Urinary bladder (tissue), 4 donors: ENCODE measurements around the gene PDE2A. TPM values are rescaled to one million over a fixed set of nuclear protein-coding genes. Genes with fewer than 3 reads are reported as not detected.

Experiments
- DNase-seq: peaks from one replicate; pipeline ENCODE4 v3.0.0-alpha.2; 2015; ENCODE audit errors: extremely low spot score
- H3K27ac ChIP-seq: one replicate; pipeline ENCODE4 v1.5.1; 2013; ENCODE audit warnings: low read depth, mild to moderate bottlenecking, moderate library complexity
- H3K36me3 ChIP-seq: one replicate; pipeline ENCODE4 v1.6.1; 2013; ENCODE audit warnings: mild to moderate bottlenecking, moderate library complexity; ENCODE audit not compliant: insufficient read depth
- H3K4me1 ChIP-seq: one replicate; pipeline ENCODE4 v1.6.1; 2013; ENCODE audit warnings: mild to moderate bottlenecking, moderate library complexity; ENCODE audit not compliant: insufficient read depth
- H3K4me3 ChIP-seq: one replicate; pipeline ENCODE4 v1.5.1; 2013; ENCODE audit warnings: low read depth, low read length
- WGBS: extraction: QIAGEN DNeasy Blood & Tissue Kit; methylation state at CpG from one replicate; pipeline ENCODE4 v1.1.7; 2013; 5-methylcytosine and 5-hydroxymethylcytosine counted together
- polyA plus RNA-seq: library from polyadenylated mRNA; stranded (reverse); fragments of 200-250 nt; gene quantifications from one replicate; pipeline ENCODE4 v1.2.3, GENCODE V29; 2013
- total RNA-seq: library from RNA; depleted of rRNA; stranded (reverse); fragments of >200 nt; gene quantifications from one replicate; pipeline ENCODE4 v1.2.3, GENCODE V29; 2014
- donor health status: healthy with polysubstance abuse.
- donor health status: healthy.

PDE2A gene
- total and polyA plus RNA-seq, 2 donors = 18.6 to 56.1 TPM

DNA sequence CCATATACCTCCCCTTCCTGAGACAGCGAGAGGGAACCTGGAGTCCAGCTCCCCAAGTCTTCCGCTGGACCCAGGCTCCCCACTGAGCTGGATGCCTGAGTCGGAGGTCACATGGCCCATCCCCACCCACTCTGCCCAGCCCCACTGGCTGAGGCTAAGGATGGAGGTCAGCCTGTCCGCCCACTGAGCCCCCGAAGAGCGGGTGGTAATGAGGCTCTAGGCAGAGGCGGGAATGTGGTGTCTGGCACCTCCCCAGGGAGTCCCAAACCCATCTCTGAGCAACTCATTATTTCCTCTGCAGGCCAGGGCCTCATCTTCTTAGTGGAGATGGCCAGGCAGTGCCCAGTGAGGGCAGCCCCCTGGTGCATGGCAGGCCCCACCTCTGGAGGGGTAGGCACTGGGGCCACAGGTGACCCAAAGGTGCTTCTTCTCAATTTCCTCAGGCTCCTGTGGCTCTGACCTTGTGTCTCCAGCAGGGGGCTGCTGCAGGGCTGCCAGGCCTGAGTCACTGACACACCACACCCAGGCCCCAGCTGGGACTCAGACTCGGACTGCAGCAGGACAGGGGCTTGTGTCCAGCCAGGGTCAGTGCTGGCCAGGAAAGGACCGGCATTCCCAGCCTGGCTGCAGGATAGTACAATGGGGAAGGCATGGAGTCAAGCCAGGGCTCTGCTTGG, 10.2 kb upstream of the PDE2A start:
- H3K4me3 ChIP-seq = no peak overlapping the region
- 58% methylated on average over 9 of the region's 9 CpGs for WGBS
- no peaks in the 10 kb centered on the region for H3K36me3 ChIP-seq
- H3K4me1 ChIP-seq = no peaks in the 10 kb centered on the region
- no peak for DNase-seq
- H3K27ac ChIP-seq = no peak overlapping the region

DNA sequence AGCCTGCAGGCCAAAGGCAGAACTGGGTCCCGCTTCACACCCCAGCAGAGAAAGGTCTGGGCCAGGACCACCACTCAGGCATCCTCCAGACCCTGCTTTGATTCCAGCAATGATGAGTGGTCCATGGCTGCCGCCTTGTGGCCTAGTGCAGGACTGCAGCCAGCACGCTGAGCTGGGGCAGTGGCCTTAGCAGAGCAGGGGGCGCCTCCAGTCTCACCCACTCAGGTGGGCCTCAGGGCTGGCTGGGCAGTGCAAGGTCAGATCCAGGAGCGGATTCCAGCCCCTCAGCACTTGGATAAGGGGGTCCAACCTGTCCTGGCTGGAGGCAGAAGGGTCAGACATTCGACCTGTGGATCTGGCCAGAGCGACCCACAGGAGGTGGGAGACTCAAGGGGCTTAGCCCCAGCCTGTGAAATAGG, 9.6 kb upstream of the PDE2A start:
- Histone ChIP-seq H3K27ac (no peak overlapping the region), H3K4me3 (no peak overlapping the region), H3K36me3 (no peaks in the 10 kb centered on the region), H3K4me1 (no peaks in the 10 kb centered on the region)
- WGBS = 55% methylated on average over 7 of the region's 7 CpGs
- no peak for DNase-seq

DNA sequence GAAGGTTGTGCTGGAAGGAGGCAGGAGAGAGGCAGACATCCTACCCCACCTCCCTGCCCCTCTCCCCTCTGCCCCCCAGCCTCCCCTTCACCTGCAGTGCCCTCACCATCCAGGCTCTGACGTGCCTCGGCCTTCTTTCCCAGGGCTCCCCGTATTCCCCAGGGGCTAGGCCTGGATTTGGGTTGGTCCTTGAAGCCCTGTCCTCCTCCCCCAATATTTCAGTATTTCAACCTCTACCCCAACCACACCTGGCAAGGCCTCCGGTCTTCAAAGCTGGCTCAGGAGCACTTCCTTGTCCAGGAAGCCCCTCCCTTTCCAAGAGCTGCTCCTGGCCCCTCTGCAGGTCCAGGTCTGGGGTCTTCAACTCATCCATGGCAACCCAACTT, 8.6 kb upstream of the PDE2A start:
- Histone ChIP-seq H3K4me3 (no peak overlapping the region), H3K36me3 (no peaks in the 10 kb centered on the region), H3K4me1 (no peaks in the 10 kb centered on the region), H3K27ac (no peak overlapping the region)
- DNase-seq = no peak
- 63% methylated on average over 4 of the region's 4 CpGs for WGBS

DNA sequence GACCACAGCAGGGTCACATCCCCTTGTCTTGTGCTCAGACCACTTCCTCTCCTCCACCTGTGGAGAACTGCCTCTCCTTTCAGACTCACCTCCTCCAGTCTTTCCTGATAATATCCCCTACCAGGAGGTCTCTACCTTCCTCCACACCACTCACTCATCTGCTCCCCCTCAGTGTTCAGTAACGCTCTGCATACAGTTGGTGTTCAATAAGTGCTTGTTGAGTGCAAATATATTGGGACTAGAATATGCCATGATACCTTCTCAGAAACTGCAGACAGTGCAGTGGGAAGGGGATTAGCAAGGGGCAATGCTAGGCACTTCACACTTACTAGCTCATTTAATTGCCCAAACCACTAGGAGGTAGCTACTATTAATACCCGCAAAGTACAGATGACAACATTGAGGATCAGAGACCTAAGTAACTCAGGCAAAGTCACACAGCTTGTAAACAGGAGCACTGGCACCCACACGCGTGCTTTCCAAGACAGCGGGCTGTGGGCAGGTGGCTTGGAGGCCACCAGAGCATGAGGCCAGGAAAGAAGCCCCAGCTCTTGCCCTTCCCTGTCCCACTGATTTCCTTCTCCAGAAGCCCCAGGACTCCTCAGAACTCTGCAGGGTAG, 8.1 kb upstream of the PDE2A start:
- H3K4me1 ChIP-seq = no peaks in the 10 kb centered on the region
- H3K27ac ChIP-seq = no peak overlapping the region
- no peaks in the 10 kb centered on the region for H3K36me3 ChIP-seq
- no peak overlapping the region for H3K4me3 ChIP-seq
- DNase-seq = no peak
- WGBS = 82% methylated on average over 5 of the region's 5 CpGs

GRCh38 chr11:72681226-72682153, 7.3 kb upstream of the PDE2A start:
- DNase-seq = no peak
- WGBS = 45% methylated on average over 17 of the region's 17 CpGs

GRCh38 chr11:72680624-72681158, 6.5 kb upstream of the PDE2A start:
- Histone ChIP-seq H3K27ac (no peak overlapping the region), H3K36me3 (no peaks in the 10 kb centered on the region), H3K4me3 (no peak overlapping the region), H3K4me1 (no peaks in the 10 kb centered on the region)
- WGBS = 66% methylated on average over 6 of the region's 6 CpGs
- no peak for DNase-seq

More at GRCh38 chr11:72681226-72682153, 7.3 kb upstream of the PDE2A start:
- Histone ChIP-seq H3K4me1 (no peaks in the 10 kb centered on the region), H3K36me3 (no peaks in the 10 kb centered on the region), H3K27ac (no peak overlapping the region), H3K4me3 (no peak overlapping the region)

DNA sequence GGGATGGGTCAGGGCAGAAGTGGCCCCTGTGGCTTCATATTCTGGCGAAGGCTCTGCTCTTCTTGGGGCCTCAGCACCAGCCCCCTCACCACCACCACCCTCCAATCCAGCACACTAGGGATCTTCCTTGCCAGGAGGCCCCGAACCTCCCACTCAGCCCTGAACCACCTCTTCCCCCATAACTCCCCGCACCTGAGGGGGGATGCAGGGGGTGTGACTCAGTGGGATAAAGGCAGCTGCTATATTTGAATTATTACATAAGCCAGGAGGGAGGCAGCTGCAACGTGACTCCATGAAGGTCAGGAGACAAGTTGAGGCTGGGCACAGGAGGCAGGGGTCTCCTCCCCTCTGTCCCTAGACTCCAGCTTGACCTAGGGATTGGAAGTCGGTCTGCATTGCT, 5.6 kb upstream of the PDE2A start:
- no peak overlapping the region for H3K4me3 ChIP-seq
- 61% methylated on average over 5 of the region's 5 CpGs for whole genome bisulfite sequencing
- no peak for DNase-seq
- no peak overlapping the region for H3K27ac ChIP-seq
- H3K36me3 ChIP-seq = no peaks in the 10 kb centered on the region
- no peaks in the 10 kb centered on the region for H3K4me1 ChIP-seq

GRCh38 chr11:72678524-72678923, 4.3 kb upstream of the PDE2A start:
- Histone ChIP-seq H3K36me3 (no peaks in the 10 kb centered on the region), H3K4me1 (no peaks in the 10 kb centered on the region), H3K4me3 (no peak overlapping the region), H3K27ac (no peak overlapping the region)
- 75% methylated on average over 8 of the region's 8 CpGs for WGBS
- no peak for DNase-seq

DNA sequence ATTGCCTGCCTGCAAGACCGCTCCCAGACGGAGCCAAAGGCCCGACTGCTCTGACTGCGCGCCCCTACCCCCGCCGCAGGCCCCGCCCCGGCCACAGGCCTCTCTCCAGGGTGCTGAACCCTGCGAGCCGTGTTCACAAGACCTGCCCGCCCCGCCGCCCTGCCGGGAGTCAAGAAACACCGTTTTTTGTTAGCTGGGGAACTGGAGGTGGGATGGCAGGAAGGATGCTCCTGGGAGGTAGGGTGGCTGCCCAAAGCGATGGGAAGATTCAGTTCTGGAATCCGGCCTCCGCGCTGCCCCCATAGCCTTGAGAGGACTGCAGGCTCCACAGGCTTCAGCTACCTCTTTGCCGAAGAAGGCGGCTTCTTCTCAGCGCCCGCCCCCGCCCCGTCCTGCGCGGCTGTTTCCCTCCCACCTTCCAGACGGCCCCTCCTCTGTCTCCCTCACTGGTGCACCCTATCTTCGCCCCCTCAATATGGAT, 2.7 kb upstream of the PDE2A start:
- Histone ChIP-seq H3K36me3 (no peaks in the 10 kb centered on the region), H3K27ac (no peak overlapping the region), H3K4me3 (no peak overlapping the region), H3K4me1 (no peaks in the 10 kb centered on the region)
- DNase-seq = no peak
- 2% methylated on average over 30 of the region's 30 CpGs for WGBS

- H3K36me3 ChIP-seq = no peaks in the 10 kb centered on the region
- H3K4me1 ChIP-seq = no peaks in the 10 kb centered on the region
- no peak for DNase-seq
- H3K4me3 ChIP-seq = no peak overlapping the region
- 28% methylated on average over 2 of the region's 2 CpGs for WGBS
- H3K27ac ChIP-seq = no peak overlapping the region
Observed at GRCh38 chr11:72675221-72675620, 999 bp upstream of the PDE2A start.

DNA sequence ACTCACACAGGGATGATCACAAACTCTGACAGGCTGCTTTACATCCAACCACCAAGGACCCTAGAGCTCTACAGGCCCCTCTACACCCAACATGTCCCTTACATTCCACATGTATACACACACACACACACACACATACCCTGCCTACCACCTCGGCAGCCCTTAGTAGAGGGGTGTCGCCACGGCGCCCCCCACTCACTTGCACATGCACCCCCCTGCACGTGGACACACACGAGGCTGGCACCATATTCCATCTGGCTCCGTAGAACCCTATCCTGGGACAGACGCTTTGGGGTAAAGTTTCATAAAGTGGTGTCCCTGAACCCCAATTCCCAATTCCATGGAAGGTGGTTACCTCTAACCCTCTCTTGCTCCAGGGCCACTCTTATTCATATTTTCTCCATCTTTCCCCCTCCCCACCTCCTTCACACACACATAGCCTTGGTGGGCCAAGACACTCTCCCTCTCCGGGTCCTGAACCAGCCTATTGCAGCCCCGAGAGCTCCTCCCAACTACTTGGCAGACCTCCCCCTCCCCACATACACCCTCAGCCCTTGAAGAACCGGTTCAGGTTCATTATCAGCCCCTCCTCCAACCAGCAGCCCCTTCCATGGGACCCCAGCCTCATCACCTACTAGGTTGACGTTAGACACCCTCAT, 809 bp downstream of the PDE2A start:
- Histone ChIP-seq H3K4me1 (no peaks in the 10 kb centered on the region), H3K36me3 (no peaks in the 10 kb centered on the region), H3K4me3 (no peak overlapping the region), H3K27ac (no peak overlapping the region)
- no peak for DNase-seq
- 23% methylated on average over 12 of the region's 12 CpGs for WGBS

DNA sequence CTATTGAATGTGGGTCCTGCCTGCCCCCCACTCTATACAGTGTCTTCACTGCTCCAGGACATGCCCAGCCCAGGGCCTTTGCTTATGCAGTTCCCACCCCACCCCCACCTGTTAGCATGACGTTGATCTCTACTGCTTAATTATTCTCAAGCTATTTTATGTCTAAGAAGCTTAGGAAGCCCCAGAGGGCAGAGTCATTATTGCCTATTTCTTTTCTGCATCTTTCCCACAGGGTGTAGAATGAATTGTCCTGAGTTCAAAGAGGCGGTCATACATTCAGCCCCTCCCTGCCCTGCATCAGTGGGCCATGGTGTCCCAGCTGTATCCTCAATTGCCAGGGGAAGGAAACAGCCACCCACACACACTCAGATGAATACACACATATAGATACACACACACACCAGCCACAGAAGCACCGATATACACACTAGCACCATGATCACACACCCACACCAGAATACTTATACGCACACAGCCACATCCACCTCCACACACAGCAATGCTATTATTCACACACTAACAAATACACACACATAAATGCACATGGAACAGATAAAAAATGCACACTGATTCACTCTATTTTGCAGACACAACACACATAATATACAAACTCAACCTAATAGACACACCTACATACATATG, 1.5 kb downstream of the PDE2A start:
- H3K4me1 ChIP-seq = no peaks in the 10 kb centered on the region
- no peak overlapping the region for H3K4me3 ChIP-seq
- no peak overlapping the region for H3K27ac ChIP-seq
- no peaks in the 10 kb centered on the region for H3K36me3 ChIP-seq
- 69% methylated on average over 4 of the region's 4 CpGs for WGBS
- no peak for DNase-seq
